Vagina (tissue), 2 donors: Measurements from ENCODE around the gene SLC6A6. TPM values are rescaled to one million over a fixed set of nuclear protein-coding genes. Genes with fewer than 3 reads are reported as not detected.

Experiments used
- DNase-seq, 2 donors: peaks; one replicate each; pipeline ENCODE4 v3.0.0-alpha.2; 2017; ENCODE audit errors: extremely low spot score in 2 of 2
- H3K27ac ChIP-seq: fragments of 200-600 bp; sonication (generic); one replicate; pipeline ENCODE4 v1.5.1; 2019
- H3K27me3 ChIP-seq: fragments of 200-600 bp; sonication (generic); one replicate; pipeline ENCODE4 v1.5.1; 2019
- H3K36me3 ChIP-seq, 2 donors: fragments of 200-600 bp; sonication (generic); one replicate each; pipeline ENCODE4 v1.5.1; 2017 to 2019
- H3K4me1 ChIP-seq: fragments of 200-600 bp; sonication (generic); one replicate; pipeline ENCODE4 v1.5.1; 2019
- H3K4me3 ChIP-seq, 2 donors: fragments of 200-600 bp; sonication (generic); 1 replicate in 1 of 2; 2 replicates in 1 of 2; pipeline ENCODE4 v1.5.1; 2016 to 2019
- H3K9me3 ChIP-seq: fragments of 200-600 bp; sonication (generic); one replicate; pipeline ENCODE4 v1.5.1; 2019
- CTCF ChIP-seq, 3 experiments: fragments of 450-650 bp in 2 of 3; fragments of 200-600 bp in 1 of 3; sonication (generic) in 1 of 3; IDR thresholded peaks; one replicate each; pipeline ENCODE4 v1.5.1; 2017 to 2019; ENCODE audit warnings: antibody characterized with exemption in 3 of 3, mild to moderate bottlenecking in 2 of 3, moderate library complexity in 2 of 3
- POLR2A ChIP-seq, 2 donors: fragments of 450-650 bp; IDR thresholded peaks; one replicate each; pipeline ENCODE4 v1.6.1; 2017; ENCODE audit warnings: antibody characterized with exemption in 2 of 2, mild to moderate bottlenecking in 2 of 2, moderate library complexity in 2 of 2
- POLR2AphosphoS5 ChIP-seq, 2 donors: sonication (generic); formaldehyde crosslinking; IDR thresholded peaks; one replicate each; pipeline ENCODE4 v1.9.0; 2017; ENCODE audit warnings: antibody characterized with exemption in 2 of 2, mild to moderate bottlenecking in 2 of 2, low read depth in 1 of 2; ENCODE audit not compliant: insufficient read depth in 1 of 2
- intact Hi-C: fragments of 100-400 bp; cut with DNase I; formaldehyde crosslinking; loops from one replicate; pipeline ENCODE4 v1.15.1; 2023
- total RNA-seq: library from RNA; depleted of rRNA; stranded (reverse); fragments of >200 nt; gene quantifications from one replicate; pipeline ENCODE4 v1.2.3, GENCODE V29; 2016

Gene SLC6A6
- total RNA-seq, 1 donor from 2014 or later = 30.7 TPM

GRCh38 chr3:14388201-14388600, 14.2 kb upstream of the SLC6A6 start:
- Histone ChIP-seq H3K9me3 (no peaks in the 10 kb centered on the region), H3K4me3 (no peak overlapping the region), H3K27ac (no peak overlapping the region), H3K27me3 (no peaks in the 10 kb centered on the region), H3K36me3 (no peaks in the 10 kb centered on the region), H3K4me1 (peaks cover 17% of the 10 kb centered on the region)
- TF ChIP-seq POLR2A (IDR thresholded peaks at IDR 0.05) (no peak), POLR2AphosphoS5 (IDR thresholded peaks at IDR 0.05; ENCODE audit: insufficient read depth in 1 of 2, low read depth in 1 of 2) (no peak), CTCF (IDR thresholded peaks at IDR 0.05) (no peak)
- intact Hi-C loops = no loop called here
- no peak for DNase-seq

DNA sequence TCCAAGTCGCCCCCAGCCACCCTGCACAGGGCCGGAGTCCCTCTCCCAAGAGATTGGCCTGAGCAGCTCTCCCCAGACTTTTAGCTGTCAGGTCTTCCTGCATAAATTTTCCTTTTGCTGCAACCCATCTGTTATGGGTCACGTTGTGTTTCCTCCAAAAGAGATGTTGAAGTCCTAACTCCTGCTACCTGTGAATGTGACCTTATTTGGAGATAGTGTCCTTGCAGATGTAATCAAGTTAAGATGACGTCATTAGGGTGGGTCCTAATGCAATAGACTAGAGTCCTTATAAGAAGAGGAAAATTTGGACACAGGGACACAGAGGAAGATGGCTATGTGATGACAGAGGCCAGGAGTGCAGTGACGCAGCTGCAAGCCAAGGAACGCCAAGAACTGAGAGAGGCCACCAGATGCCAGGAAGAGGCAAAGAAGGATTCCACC, 13.2 kb upstream of the SLC6A6 start:
- no peak overlapping the region for H3K4me3 ChIP-seq
- DNase-seq = no peak
- intact Hi-C loops = no loop called here
- H3K36me3 ChIP-seq = no peaks in the 10 kb centered on the region
- H3K9me3 ChIP-seq = no peaks in the 10 kb centered on the region
- H3K27ac ChIP-seq = no peak overlapping the region
- H3K4me1 ChIP-seq = peaks cover 23% of the 10 kb centered on the region
- TF ChIP-seq POLR2A (IDR thresholded peaks at IDR 0.05) (no peak), CTCF (IDR thresholded peaks at IDR 0.05) (no peak), POLR2AphosphoS5 (IDR thresholded peaks at IDR 0.05; ENCODE audit: insufficient read depth in 1 of 2, low read depth in 1 of 2) (no peak)
- H3K27me3 ChIP-seq = no peaks in the 10 kb centered on the region

GRCh38 chr3:14389716-14390115, 12.7 kb upstream of the SLC6A6 start:
- Histone ChIP-seq H3K27me3 (no peaks in the 10 kb centered on the region), H3K36me3 (no peaks in the 10 kb centered on the region), H3K9me3 (no peaks in the 10 kb centered on the region), H3K4me1 (peaks cover 25% of the 10 kb centered on the region), H3K27ac (no peak overlapping the region), H3K4me3 (no peak overlapping the region)
- no peak for TF ChIP-seq CTCF (IDR thresholded peaks at IDR 0.05)
- TF ChIP-seq POLR2A (IDR thresholded peaks at IDR 0.05) = no peak
- no peak for TF ChIP-seq POLR2AphosphoS5 (IDR thresholded peaks at IDR 0.05; ENCODE audit: insufficient read depth in 1 of 2, low read depth in 1 of 2)
- intact Hi-C loops = no loop called here
- no peak for DNase-seq

- no peak for DNase-seq
- TF ChIP-seq CTCF (IDR thresholded peaks at IDR 0.05) = no peak
- no peak for TF ChIP-seq POLR2AphosphoS5 (IDR thresholded peaks at IDR 0.05; ENCODE audit: insufficient read depth in 1 of 2, low read depth in 1 of 2)
- TF ChIP-seq POLR2A (IDR thresholded peaks at IDR 0.05) = no peak
- intact Hi-C loops = no loop called here
- Histone ChIP-seq H3K27me3 (no peaks in the 10 kb centered on the region), H3K36me3 (no peaks in the 10 kb centered on the region), H3K4me1 (peaks cover 25% of the 10 kb centered on the region), H3K27ac (peak overlapping the region; percentile 46), H3K4me3 (no peak overlapping the region), H3K9me3 (no peaks in the 10 kb centered on the region)
Observed at GRCh38 chr3:14391033-14391432, 11.4 kb upstream of the SLC6A6 start.

DNA sequence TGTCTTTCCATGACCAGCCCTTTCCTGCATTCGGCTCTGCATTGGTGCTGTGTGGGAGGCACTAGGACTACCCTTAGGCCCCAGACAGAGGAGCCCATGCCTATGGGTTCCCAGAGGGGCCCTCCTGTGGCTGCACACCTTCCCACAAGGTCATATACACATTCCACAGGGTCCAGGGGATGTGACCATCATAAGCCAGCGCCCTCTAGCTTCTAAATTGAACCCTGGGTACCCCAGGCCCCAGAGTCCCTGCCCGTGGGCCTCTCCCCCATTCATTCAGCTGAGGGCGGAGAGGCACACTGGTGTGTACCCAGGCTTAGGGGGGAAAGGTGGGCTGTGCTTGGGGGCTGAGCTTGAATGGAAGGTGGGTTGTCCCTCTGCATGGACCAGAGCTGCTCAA, 10.2 kb upstream of the SLC6A6 start:
- Histone ChIP-seq H3K9me3 (no peaks in the 10 kb centered on the region), H3K27ac (peak overlapping the region; percentile 42), H3K4me1 (peaks cover 25% of the 10 kb centered on the region), H3K36me3 (no peaks in the 10 kb centered on the region), H3K27me3 (no peaks in the 10 kb centered on the region), H3K4me3 (no peak overlapping the region)
- no peak for DNase-seq
- intact Hi-C loops = no loop called here
- TF ChIP-seq POLR2AphosphoS5 (IDR thresholded peaks at IDR 0.05; ENCODE audit: insufficient read depth in 1 of 2, low read depth in 1 of 2) = no peak
- no peak for TF ChIP-seq CTCF (IDR thresholded peaks at IDR 0.05)
- TF ChIP-seq POLR2A (IDR thresholded peaks at IDR 0.05) = no peak
